GM23248 (cell line): Measurements from ENCODE around the gene SF3B6. TPM values are rescaled to one million over a fixed set of nuclear protein-coding genes. Genes with fewer than 3 reads are reported as not detected.

Experiments used
- DNase-seq: peaks from one replicate; pipeline ENCODE4 v3.0.0-alpha.2; 2015
- H2AFZ ChIP-seq: fragments of 200-600 bp; sonication (generic); 2 replicates; pipeline ENCODE4 v1.6.1; 2016; ENCODE audit warnings: antibody characterized with exemption
- H3F3A ChIP-seq: fragments of 200-600 bp; sonication (generic); 2 replicates; pipeline ENCODE4 v1.6.1; 2016; ENCODE audit warnings: mild to moderate bottlenecking, antibody characterized with exemption, mixed run types; ENCODE audit not compliant: insufficient read depth
- H3K27ac ChIP-seq: fragments of 200-600 bp; sonication (generic); 2 replicates; pipeline ENCODE4 v1.5.1; 2016; ENCODE audit warnings: mild to moderate bottlenecking
- H3K27me3 ChIP-seq: fragments of 200-600 bp; sonication (generic); replicated peaks from 2 replicates; pipeline ENCODE4 v1.6.1; 2016; ENCODE audit warnings: mild to moderate bottlenecking; ENCODE audit not compliant: insufficient read depth
- H3K36me3 ChIP-seq: fragments of 200-600 bp; sonication (generic); 2 replicates; pipeline ENCODE4 v1.6.1; 2016; ENCODE audit warnings: low read depth, mild to moderate bottlenecking
- H3K4me1 ChIP-seq: fragments of 200-600 bp; sonication (generic); 2 replicates; pipeline ENCODE4 v1.6.1; 2016; ENCODE audit warnings: mild to moderate bottlenecking; ENCODE audit not compliant: insufficient read depth
- H3K4me2 ChIP-seq: fragments of 200-600 bp; sonication (generic); one replicate; pipeline ENCODE4 v1.6.1; 2016; ENCODE audit warnings: mild to moderate bottlenecking; ENCODE audit not compliant: unreplicated experiment
- H3K4me3 ChIP-seq: fragments of 200-600 bp; sonication (generic); 2 replicates; pipeline ENCODE4 v1.5.1; 2016; ENCODE audit warnings: mild to moderate bottlenecking
- H3K79me2 ChIP-seq: fragments of 200-600 bp; sonication (generic); 2 replicates; pipeline ENCODE4 v1.6.1; 2016; ENCODE audit warnings: mild to moderate bottlenecking; ENCODE audit not compliant: insufficient read depth
- H3K9ac ChIP-seq: fragments of 200-600 bp; sonication (generic); 2 replicates; pipeline ENCODE4 v1.6.1; 2016; ENCODE audit warnings: mild to moderate bottlenecking
- H3K9me2 ChIP-seq: fragments of 200-600 bp; sonication (generic); 2 replicates; pipeline ENCODE4 v1.6.1; 2016; ENCODE audit warnings: mixed run types, mild to moderate bottlenecking, moderate library complexity; ENCODE audit not compliant: insufficient read depth
- H3K9me3 ChIP-seq: fragments of 200-600 bp; sonication (generic); one replicate; pipeline ENCODE4 v1.6.1; 2017; ENCODE audit warnings: low read depth
- H4K20me1 ChIP-seq: fragments of 200-600 bp; sonication (generic); 2 replicates; pipeline ENCODE4 v1.6.0; 2016; ENCODE audit not compliant: insufficient read depth
- EZH2 ChIP-seq: fragments of 200-600 bp; sonication (generic); IDR thresholded peaks from 2 replicates; pipeline ENCODE4 v1.6.1; 2018; ENCODE audit warnings: antibody characterized with exemption, mild to moderate bottlenecking; ENCODE audit not compliant: insufficient read depth, poor library complexity, severe bottlenecking
- EZH2phosphoT487 ChIP-seq: fragments of 200-600 bp; sonication (generic); IDR thresholded peaks from 2 replicates; pipeline ENCODE4 v1.6.1; 2018; ENCODE audit warnings: antibody characterized with exemption, moderate library complexity, mild to moderate bottlenecking, low read depth; ENCODE audit not compliant: insufficient read depth
- WGBS, 2 experiments: methylation state at CpG; one replicate each; pipeline ENCODE4 v1.1.6; 2015 to 2017; ENCODE audit warnings: low lambda C conversion rate in 2 of 2, low coverage in 1 of 2; ENCODE audit errors: missing lambda C conversion rate in 2 of 2; 5-methylcytosine and 5-hydroxymethylcytosine counted together
- in situ Hi-C: fragments of 300-500 bp; cut with MboI; formaldehyde crosslinking; loops from 2 replicates; pipeline ENCODE4 v1.15.0; 2020
- polyA plus RNA-seq: library from polyadenylated mRNA; unstranded; fragments of >200 nt; fragmentation: Nextera tagmentation; extraction: Ambion mirVana; gene quantifications from 2 replicates; pipeline ENCODE4 v1.2.1, GENCODE V29; 2016
- total RNA-seq: library from RNA; depleted of rRNA; stranded (reverse); fragments of >200 nt; shearing (Covaris generic); gene quantifications from 2 replicates; pipeline ENCODE4 v1.2.3, GENCODE V29; 2014

SF3B6 gene
- total and polyA plus RNA-seq, 2 experiments from 2014 or later: 101 to 287 TPM

- Histone ChIP-seq H3K4me2 (peak overlapping the region; percentile 98), H2AFZ (peak overlapping the region; percentile 88), H3K36me3 (peaks cover 19% of the 10 kb centered on the region), H3K4me3 (peak overlapping the region; percentile 89), H3K27me3 (no peaks in the 10 kb centered on the region), H3F3A (peaks cover 26% of the 10 kb centered on the region), H3K9me3 (no peaks in the 10 kb centered on the region), H3K79me2 (peaks cover 56% of the 10 kb centered on the region), H3K9ac (peak overlapping the region; percentile 86), H4K20me1 (no peaks in the 10 kb centered on the region), H3K27ac (peak overlapping the region; percentile 68), H3K4me1 (peaks cover 8% of the 10 kb centered on the region; the same call in 1 of the 2 replicates), H3K9me2 (no peaks in the 10 kb centered on the region)
- TF ChIP-seq EZH2: no peak
- WGBS, 2 experiments: 55 to 58% methylated on average over 5 of the region's 5 CpGs
- DNase-seq: peak; percentile 32
- in situ Hi-C loops: no loop called here
Observed at GRCh38 chr2:24075259-24075658, 867 bp downstream of the SF3B6 start.

- 80% methylated on average over 6 of the region's 6 CpGs for WGBS, 2 experiments
- TF ChIP-seq EZH2 (no peak), EZH2phosphoT487 (no peak)
- in situ Hi-C loops: no loop called here
- H3F3A ChIP-seq: peaks cover 23% of the 10 kb centered on the region
- H3K9me3 ChIP-seq: no peaks in the 10 kb centered on the region
- no peak overlapping the region for H2AFZ ChIP-seq
- peak overlapping the region; percentile 11; the same call in 1 of the 2 replicates for H3K9ac ChIP-seq
- no peak overlapping the region for H3K4me3 ChIP-seq
- no peak overlapping the region for H3K27ac ChIP-seq
- H4K20me1 ChIP-seq: no peaks in the 10 kb centered on the region
- peaks cover 19% of the 10 kb centered on the region for H3K36me3 ChIP-seq
- H3K79me2 ChIP-seq: peaks cover 64% of the 10 kb centered on the region
- peaks cover 8% of the 10 kb centered on the region; the same call in 1 of the 2 replicates for H3K4me1 ChIP-seq
- no peaks in the 10 kb centered on the region for H3K27me3 ChIP-seq
- no peak for DNase-seq
- H3K9me2 ChIP-seq: no peaks in the 10 kb centered on the region
- no peak overlapping the region for H3K4me2 ChIP-seq
Observed at GRCh38 chr2:24073816-24074215, 2.3 kb downstream of the SF3B6 start.

GRCh38 chr2:24072259-24072658 is 3.9 kb downstream of the SF3B6 start:
- TF ChIP-seq EZH2phosphoT487 (no peak), EZH2 (no peak)
- H3K9me3 ChIP-seq: no peaks in the 10 kb centered on the region
- 89 to 90% methylated on average over 4 of the region's 4 CpGs for WGBS, 2 experiments

GRCh38 chr2:24065341-24065740 is 10.8 kb downstream of the SF3B6 start:
- Histone ChIP-seq H3K9me2 (no peaks in the 10 kb centered on the region), H3K79me2 (peaks cover 9% of the 10 kb centered on the region), H3K4me3 (no peak overlapping the region), H2AFZ (no peak overlapping the region), H3K36me3 (peaks cover 22% of the 10 kb centered on the region), H3K9ac (no peak overlapping the region), H3K27me3 (no peaks in the 10 kb centered on the region), H4K20me1 (no peaks in the 10 kb centered on the region), H3K4me1 (no peaks in the 10 kb centered on the region), H3K9me3 (no peaks in the 10 kb centered on the region), H3K4me2 (no peak overlapping the region), H3K27ac (no peak overlapping the region), H3F3A (peaks cover 29% of the 10 kb centered on the region; the same call in 1 of the 2 replicates)
- no peak for DNase-seq
- WGBS, 2 experiments: 88 to 96% methylated on average over 2 of the region's 2 CpGs
- in situ Hi-C loops: no loop called here
- no peak for TF ChIP-seq EZH2
- TF ChIP-seq EZH2phosphoT487: no peak

More at GRCh38 chr2:24072259-24072658, 3.9 kb downstream of the SF3B6 start:
- Histone ChIP-seq H3K27ac (no peak overlapping the region), H3K9ac (no peak overlapping the region), H4K20me1 (no peaks in the 10 kb centered on the region), H2AFZ (no peak overlapping the region), H3F3A (peaks cover 15% of the 10 kb centered on the region), H3K9me2 (no peaks in the 10 kb centered on the region), H3K27me3 (no peaks in the 10 kb centered on the region), H3K4me2 (no peak overlapping the region), H3K36me3 (peaks cover 24% of the 10 kb centered on the region), H3K4me1 (peaks cover 8% of the 10 kb centered on the region; the same call in 1 of the 2 replicates), H3K79me2 (peaks cover 64% of the 10 kb centered on the region), H3K4me3 (no peak overlapping the region)
- in situ Hi-C loops: no loop called here
- DNase-seq: no peak
